ENCODE data around the gene PCDHAC2.

GRCh38 chr5:140966293-140967225 lies at the start of gene PCDHAC2:
- TF ChIP-seq CTCF (IDR thresholded peaks at IDR 0.05) = no peak; the same call in 1 of the 2 replicates
- no peak for TF ChIP-seq ZFX (IDR thresholded peaks at IDR 0.05; ENCODE audit: borderline replicate concordance)
